Germinal center (tissue), 1 donor: ENCODE data around the gene ADSS1.
"Not testable (repeated sequence)": the region's sequence is repeated elsewhere in the genome, so short reads cannot be mapped to it uniquely, and the experiment has no call there.

Experiments used
- DNase-seq: peaks from one replicate; pipeline ENCODE4 v3.0.0; 2012; ENCODE audit warnings: mixed read lengths, low spot score

ADSS1 gene

GRCh38 chr14:104734601-104734990 lies 10.6 kb downstream of the ADSS1 start:
- DNase-seq = no peak

GRCh38 chr14:104734991-104735779 lies 11.2 kb downstream of the ADSS1 start:
- no peak for DNase-seq

DNA sequence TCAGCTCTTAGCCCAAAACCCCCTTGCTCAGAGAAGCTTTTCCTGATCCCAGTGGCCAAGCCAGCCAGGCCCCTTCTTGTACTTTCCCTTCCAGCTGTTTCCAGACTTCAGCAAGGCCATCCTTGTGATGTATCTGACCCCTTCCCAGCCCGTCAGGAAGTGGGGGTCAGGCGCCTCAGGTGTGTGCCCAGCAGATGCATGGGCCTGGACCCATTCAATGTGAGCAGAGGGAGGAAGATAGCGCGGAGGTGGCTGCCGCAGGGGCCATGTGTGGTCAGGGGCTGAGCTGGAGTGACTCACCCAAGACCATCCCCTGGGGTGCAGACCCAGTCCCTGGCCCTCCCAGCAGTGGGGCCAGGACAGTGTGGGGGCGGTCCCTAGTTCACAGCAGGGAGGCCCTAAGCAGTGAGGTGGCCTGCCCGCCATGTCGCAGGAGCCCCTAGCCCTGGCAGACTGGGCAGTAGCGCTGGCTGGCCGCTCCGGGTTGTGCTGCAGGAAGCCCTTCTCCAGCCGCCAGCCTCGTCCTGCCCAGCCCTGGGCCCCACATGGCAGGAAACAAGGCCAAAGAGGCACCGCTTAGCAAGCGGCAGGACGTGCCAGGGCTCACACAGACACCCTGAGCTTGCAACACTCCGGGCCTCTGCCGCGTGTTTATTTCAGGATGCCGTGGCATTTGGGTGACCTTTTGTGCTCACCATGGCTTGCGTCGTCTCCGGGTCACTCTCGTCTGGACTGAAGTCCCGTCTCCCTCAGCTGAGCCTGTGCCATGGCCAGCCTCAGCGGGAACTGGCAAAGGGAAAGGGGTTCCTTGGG lies 12.0 kb downstream of the ADSS1 start:
- DNase-seq = no peak

DNA sequence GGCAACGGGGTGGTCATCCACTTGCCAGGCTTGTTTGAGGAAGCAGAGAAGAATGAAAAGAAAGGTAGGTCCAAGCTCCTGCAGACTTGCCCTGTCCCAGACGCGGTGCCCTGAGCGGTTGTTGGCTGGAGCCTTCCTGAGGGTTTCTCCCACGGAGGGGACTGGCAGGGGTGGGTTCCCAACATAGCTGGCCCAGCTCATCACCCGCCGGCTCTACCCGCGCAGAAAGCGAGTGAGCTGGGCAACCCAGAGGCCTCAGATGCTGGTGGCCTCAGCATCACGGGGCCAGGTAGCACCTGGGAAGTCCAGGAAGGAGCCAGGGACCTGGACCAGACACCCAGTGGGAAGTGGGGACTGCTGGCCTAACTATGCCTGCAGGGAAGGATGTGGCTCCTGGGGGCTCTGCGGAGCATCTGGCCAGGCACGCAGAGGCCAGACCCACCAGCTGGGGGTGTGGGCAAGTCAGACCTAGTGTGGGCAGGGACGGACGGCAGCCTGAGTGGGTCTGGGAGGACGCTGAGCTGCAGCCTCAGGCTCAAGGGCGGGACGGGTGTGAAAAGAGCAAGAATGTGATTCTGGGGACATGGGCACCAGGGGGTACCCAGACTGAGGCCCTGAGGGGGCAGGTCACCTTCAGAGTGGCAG lies 14.5 kb downstream of the ADSS1 start:
- DNase-seq = no peak

GRCh38 chr14:104739026-104739425 lies 15.0 kb downstream of the ADSS1 start:
- DNase-seq = no peak

DNA sequence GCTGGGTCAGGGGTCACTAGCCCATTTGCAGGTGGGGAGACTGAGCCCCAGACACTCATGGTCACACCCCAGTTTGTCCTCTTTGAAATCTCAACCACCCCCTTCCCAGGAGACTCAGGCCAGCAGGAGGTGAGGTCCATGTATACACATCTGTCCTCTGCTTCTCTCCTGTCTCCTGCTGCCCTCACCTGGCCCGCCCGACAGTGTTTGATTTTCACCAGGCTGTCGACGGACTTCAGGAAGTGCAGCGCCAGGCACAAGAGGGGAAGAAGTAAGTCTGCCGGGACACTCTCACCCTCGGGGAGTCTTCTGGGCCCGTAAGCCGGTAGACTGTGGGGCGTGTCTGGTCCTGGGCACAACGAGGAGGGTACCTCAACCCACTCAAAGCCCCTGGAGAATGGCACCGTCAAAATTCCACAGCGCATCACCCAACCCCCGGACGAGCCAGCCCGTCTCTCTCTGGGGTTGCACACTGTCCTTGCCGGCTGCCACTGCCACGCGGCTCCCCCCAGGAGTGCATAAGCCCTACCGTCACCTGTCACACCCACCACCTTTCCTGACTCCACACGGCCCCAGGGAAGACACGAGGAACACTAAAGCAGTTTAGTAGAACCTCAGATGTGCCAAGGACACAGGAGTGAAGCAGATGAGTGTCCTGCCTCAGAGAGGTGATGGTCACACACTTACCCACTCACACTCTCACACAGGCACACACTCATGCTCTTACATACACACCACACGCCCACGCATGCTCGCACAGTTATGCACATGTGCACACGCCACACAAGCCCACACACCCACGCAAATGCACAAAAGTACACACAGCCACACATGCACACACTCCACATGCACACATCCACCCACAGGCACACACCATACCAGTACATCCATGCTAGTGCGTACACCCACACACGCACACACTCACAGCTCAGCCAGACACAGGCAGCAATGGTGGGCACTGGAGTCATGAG lies 15.8 kb downstream of the ADSS1 start:
- DNase-seq = no peak

GRCh38 chr14:104741108-104741802 lies 17.2 kb downstream of the ADSS1 start:
- no peak for DNase-seq

- DNase-seq = no peak
These were observed 17.8 kb downstream of the ADSS1 start for GRCh38 chr14:104741803-104742251.

GRCh38 chr14:104742586-104743455 lies 18.8 kb downstream of the ADSS1 start:
- DNase-seq = no peak

GRCh38 chr14:104743461-104744380 lies 19.7 kb downstream of the ADSS1 start:
- DNase-seq = no peak

DNA sequence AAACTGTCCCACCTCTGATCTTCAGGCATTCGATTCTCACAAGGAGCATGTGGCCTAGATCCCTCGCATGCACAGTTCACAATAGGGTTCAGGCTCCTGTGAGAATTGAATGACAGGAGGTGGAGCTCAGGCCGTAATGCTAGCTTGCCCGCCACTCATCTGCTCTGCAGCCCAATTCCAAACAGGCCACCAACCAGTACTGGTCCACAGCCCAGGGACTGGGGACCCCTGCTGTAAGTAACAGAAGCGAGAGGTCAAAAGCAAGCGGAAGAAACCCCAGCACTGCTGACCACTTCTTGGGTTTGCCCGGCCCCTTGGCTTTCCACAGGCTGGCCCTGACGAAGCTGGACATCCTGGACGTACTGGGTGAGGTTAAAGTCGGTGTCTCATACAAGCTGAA lies 20.5 kb downstream of the ADSS1 start:
- no peak for DNase-seq

DNA sequence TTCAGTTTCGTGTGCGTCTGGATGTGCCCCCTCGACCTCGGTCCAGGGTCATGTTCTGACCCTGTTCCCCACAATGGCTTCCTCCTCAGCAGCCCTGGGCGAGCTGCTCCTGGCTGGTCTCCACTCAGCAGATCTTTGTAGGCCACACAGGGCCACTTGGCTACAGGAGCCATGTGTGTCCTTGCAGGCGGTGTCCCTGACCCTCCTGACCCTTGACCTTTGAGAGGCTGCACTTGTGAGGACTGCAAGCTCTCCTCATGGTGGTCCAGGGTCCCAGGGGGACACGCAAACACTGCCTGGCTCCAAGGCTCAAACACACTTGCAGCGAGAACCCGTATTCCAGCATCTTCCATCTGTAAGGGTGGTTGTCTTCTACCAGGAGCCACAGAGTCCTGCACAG lies 21.4 kb downstream of the ADSS1 start:
- no peak for DNase-seq

DNA sequence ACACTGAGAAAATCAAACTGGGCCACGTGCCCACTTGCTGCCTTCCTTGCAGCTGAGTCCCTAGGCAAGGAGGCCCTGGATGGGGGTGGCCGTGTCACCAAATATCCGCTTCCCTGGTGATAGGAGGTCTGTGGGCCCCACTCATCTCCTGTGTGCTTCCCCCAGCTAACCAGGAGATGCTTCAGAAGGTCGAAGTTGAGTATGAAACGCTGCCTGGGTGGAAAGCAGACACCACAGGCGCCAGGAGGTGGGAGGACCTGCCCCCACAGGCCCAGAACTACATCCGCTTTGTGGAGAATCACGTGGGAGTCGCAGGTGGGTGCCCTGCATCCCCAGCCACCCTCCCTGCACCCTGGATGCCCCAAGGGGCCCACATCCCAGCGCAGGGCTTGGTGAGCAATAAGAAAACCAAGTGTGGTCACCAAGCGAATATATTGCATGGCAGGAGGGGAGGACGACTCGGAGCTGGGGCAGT lies 22.1 kb downstream of the ADSS1 start:
- DNase-seq = no peak

- DNase-seq = no peak
These were observed 23.0 kb downstream of the ADSS1 start for GRCh38 chr14:104746934-104747481.

DNA sequence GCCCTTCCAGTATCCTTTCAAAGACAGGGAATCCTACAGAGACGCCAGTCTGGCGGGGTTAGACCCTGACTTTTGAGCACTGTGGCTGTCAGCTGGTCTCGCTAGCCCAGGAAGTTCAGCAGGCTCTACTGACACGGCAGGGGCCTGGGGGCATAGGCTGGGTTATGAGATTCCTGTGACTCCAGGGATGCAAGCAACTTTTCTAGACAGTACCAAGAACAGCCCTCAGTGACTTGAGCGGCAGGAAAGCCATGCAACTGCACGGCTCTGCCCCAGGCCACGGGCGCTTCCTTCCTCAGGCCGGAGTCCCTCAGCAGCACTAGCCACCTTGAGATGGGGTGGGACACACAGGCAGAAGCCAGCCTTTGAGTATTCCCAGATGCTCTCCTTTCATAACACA lies 23.8 kb downstream of the ADSS1 start:
- DNase-seq = no peak

GRCh38 chr14:104749111-104749649 lies 25.2 kb downstream of the ADSS1 start:
- DNase-seq = no peak

GRCh38 chr14:104750056-104750752 lies 26.2 kb downstream of the ADSS1 start:
- DNase-seq = no peak

DNA sequence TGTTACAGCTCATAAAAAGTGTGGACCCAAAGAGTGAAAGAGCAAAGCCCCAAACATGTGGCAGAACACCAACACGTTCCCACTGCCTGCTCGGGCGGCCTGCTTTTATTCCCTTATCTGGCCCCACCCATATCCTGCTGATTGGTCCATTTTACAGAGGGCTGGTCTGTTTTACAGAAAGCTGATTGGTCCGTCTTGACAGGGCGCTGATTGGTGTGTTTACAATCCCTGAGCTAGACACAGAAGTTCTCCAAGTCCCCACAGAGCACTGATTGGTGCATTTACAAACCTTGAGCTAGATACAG lies 26.7 kb downstream of the ADSS1 start:
- not testable (repeated sequence) for DNase-seq
